EL (cell line): ENCODE measurements around the gene BIVM.

Experiments
- DNase-seq: peaks from one replicate; pipeline ENCODE4 v3.0.0-alpha.2; 2016

Gene BIVM

GRCh38 chr13:102793611-102794355 lies 5.1 kb upstream of the BIVM start:
- DNase-seq: no peak

GRCh38 chr13:102799426-102800144 lies 666 bp downstream of the BIVM start:
- DNase-seq: no peak

GRCh38 chr13:102800145-102801041 lies 1.5 kb downstream of the BIVM start:
- peak; percentile 81 for DNase-seq

GRCh38 chr13:102805680-102806079 lies 6.8 kb downstream of the BIVM start:
- no peak for DNase-seq

- no peak for DNase-seq
These were observed 8.8 kb downstream of the BIVM start for GRCh38 chr13:102807699-102808098.

- DNase-seq: peak; percentile 43
These were observed 13.8 kb downstream of the BIVM start for GRCh38 chr13:102812611-102813287.

- no peak for DNase-seq
These were observed 15.2 kb downstream of the BIVM start for GRCh38 chr13:102814025-102814607.

- no peak for DNase-seq
These were observed 15.9 kb downstream of the BIVM start for GRCh38 chr13:102814793-102815192.

GRCh38 chr13:102815788-102816187 lies 16.9 kb downstream of the BIVM start:
- DNase-seq: no peak

- no peak for DNase-seq
These were observed 17.8 kb downstream of the BIVM start for GRCh38 chr13:102816708-102817107.

- DNase-seq: no peak
These were observed 18.3 kb downstream of the BIVM start for GRCh38 chr13:102817241-102817640.

GRCh38 chr13:102817907-102818306 lies 19.0 kb downstream of the BIVM start:
- DNase-seq: peak; percentile 62

GRCh38 chr13:102825400-102825799 lies 26.5 kb downstream of the BIVM start:
- DNase-seq: no peak

- peak; percentile 88 for DNase-seq
These were observed 27.2 kb downstream of the BIVM start for GRCh38 chr13:102825921-102826706.

- DNase-seq: no peak
These were observed 31.7 kb downstream of the BIVM start for GRCh38 chr13:102830646-102831045.

- no peak for DNase-seq
These were observed 37.6 kb downstream of the BIVM start for GRCh38 chr13:102836471-102836870.

- no peak for DNase-seq
These were observed 39.4 kb downstream of the BIVM start for GRCh38 chr13:102838273-102838672.

- no peak for DNase-seq
These were observed 40.1 kb downstream of the BIVM start for GRCh38 chr13:102838982-102839381.

- no peak for DNase-seq
These were observed 40.5 kb downstream of the BIVM start for GRCh38 chr13:102839462-102839861.

- DNase-seq: no peak
These were observed 46.3 kb downstream of the BIVM start for GRCh38 chr13:102845289-102845629.

- DNase-seq: peak; percentile 96
These were observed 46.8 kb downstream of the BIVM start, which contains the start of gene ERCC5 for GRCh38 chr13:102845630-102846260. Gene ERCC5 (plus strand): TSS chr13:102846032. CDS start chr13:102846267, 235 bp downstream.
